Caco-2 (cell line): ENCODE results near the gene HNRNPM. TPM values are rescaled to one million over a fixed set of nuclear protein-coding genes. Genes with fewer than 3 reads are reported as not detected.

Experiments used
- BruUV-seq: library from RNA; stranded (reverse); fragments of 400-500 nt; replicated peaks from 2 replicates; lab custom pipeline; 2021; lab: Mats Ljungman, UMichigan
- CTCF ChIA-PET: fragments of 300-600 bp; sonication (Branson Sonifier 250); formaldehyde crosslinking; loops from one replicate; lab custom pipeline; 2022; ENCODE audit warnings: antibody characterized with exemption; lab: Charles Lee
- POLR2A ChIA-PET: fragments of 300-600 bp; sonication (Branson Sonifier 250); formaldehyde crosslinking; loops from one replicate; lab custom pipeline; 2022; ENCODE audit warnings: antibody characterized with exemption; lab: Charles Lee
- DNase-seq, 2 experiments: peaks; one replicate each; pipeline versions ENCODE4 v3.0.0 to v3.0.0-alpha.2; 2020 to 2022
- H3K27me3 ChIP-seq: replicated peaks from 2 replicates; pipeline ENCODE4 v1.6.0; 2011; ENCODE audit warnings: low read length; ENCODE audit not compliant: control insufficient read depth, insufficient read depth
- H3K36me3 ChIP-seq: 2 replicates; pipeline ENCODE4 v1.5.1; 2011; ENCODE audit warnings: low read length; ENCODE audit not compliant: control insufficient read depth, insufficient read depth
- H3K4me1 ChIP-seq: fragments of 250-450 bp; sonication (Bioruptor Pico); 2 replicates; pipeline ENCODE4 v1.5.1; 2020; ENCODE audit warnings: mild to moderate bottlenecking
- H3K4me3 ChIP-seq: 2 replicates; pipeline ENCODE4 v1.5.1; 2011; ENCODE audit warnings: low read depth, mild to moderate bottlenecking, control low read depth, low read length
- H3K9me3 ChIP-seq: fragments of 250-450 bp; sonication (Bioruptor Pico); 2 replicates; pipeline ENCODE4 v1.5.1; 2020; ENCODE audit warnings: mild to moderate bottlenecking, moderate library complexity
- H3K27ac Mint-ChIP-seq: one replicate; pipeline ENCODE4 v1.8.0; 2022; ENCODE audit warnings: mixed read lengths; ENCODE audit not compliant: unreplicated experiment
- H3K27me3 Mint-ChIP-seq: one replicate; pipeline ENCODE4 v1.8.0; 2022; ENCODE audit warnings: mixed read lengths; ENCODE audit not compliant: insufficient read depth, unreplicated experiment
- H3K36me3 Mint-ChIP-seq: one replicate; pipeline ENCODE4 v1.8.0; 2022; ENCODE audit warnings: mild to moderate bottlenecking, mixed read lengths; ENCODE audit not compliant: insufficient read depth, unreplicated experiment
- H3K4me1 Mint-ChIP-seq: one replicate; pipeline ENCODE4 v1.8.0; 2022; ENCODE audit warnings: low read depth, mixed read lengths; ENCODE audit not compliant: unreplicated experiment
- H3K4me3 Mint-ChIP-seq: one replicate; pipeline ENCODE4 v1.8.0; 2022; ENCODE audit warnings: mild to moderate bottlenecking, moderate library complexity, mixed read lengths; ENCODE audit not compliant: unreplicated experiment
- H3K9me3 Mint-ChIP-seq: one replicate; pipeline ENCODE4 v1.8.0; 2022; ENCODE audit warnings: mixed read lengths; ENCODE audit not compliant: unreplicated experiment
- intact Hi-C: fragments of 100-400 bp; cut with micrococcal nuclease; formaldehyde crosslinking; loops from one replicate; pipeline ENCODE4 v1.10.0; 2022; ENCODE audit not compliant: unreplicated experiment
- total RNA-seq: library from RNA; stranded (reverse); gene quantifications from 2 replicates; pipeline ENCODE4 v1.2.3, GENCODE V29; 2022
- TF ChIP-seq, protein P1 (sequence below), 2 experiments: fragments of 200-600 bp in 1 of 2; IDR thresholded peaks; 1 replicate in 1 of 2; 2 replicates in 1 of 2; pipeline versions ENCODE4 v1.5.1 to v1.8.0; 2011 to 2022; ENCODE audit warnings: antibody characterized with exemption in 1 of 2, control low read depth in 1 of 2, inconsistent platforms in 1 of 2, low read depth in 1 of 2, low read length in 1 of 2, mild to moderate bottlenecking in 1 of 2, moderate library complexity in 1 of 2; ENCODE audit not compliant: insufficient read depth in 1 of 2, severe bottlenecking in 1 of 2, unreplicated experiment in 1 of 2

Gene HNRNPM
- total RNA-seq, 1 experiment from 2014 or later: 271 TPM

DNA sequence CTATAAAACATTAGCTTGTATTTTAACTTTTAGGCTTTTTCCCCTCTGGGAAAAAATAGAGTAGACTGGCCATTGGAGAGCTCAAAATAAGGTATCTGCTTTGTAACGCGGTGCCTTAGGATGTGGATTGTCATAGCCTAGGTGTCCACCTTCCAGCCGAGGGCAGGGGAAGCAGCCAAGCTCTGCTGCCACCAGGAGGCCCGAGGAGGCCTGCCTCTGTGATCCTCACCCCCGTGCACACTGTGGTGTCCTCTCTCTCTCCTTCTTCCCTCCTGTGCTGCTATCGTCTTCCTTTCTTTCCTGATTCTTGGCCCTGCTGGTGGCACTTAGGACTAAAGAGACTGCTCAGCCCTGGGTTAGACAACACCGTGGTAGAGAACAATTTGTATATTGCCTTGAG lies 11.3 kb downstream of the HNRNPM start:
- H3K9me3 ChIP-seq: no peaks in the 10 kb centered on the region
- intact Hi-C loops: no loop called here
- Mint-ChIP-seq H3K4me3 (no peak overlapping the region), H3K27ac (no peak overlapping the region), H3K36me3 (peaks cover 65% of the 10 kb centered on the region), H3K27me3 (no peaks in the 10 kb centered on the region), H3K4me1 (peaks cover 36% of the 10 kb centered on the region), H3K9me3 (no peaks in the 10 kb centered on the region)
- ChIA-PET CTCF (interaction anchor here (0.6 to 1.0 kb wide), 2 partner anchors 38 to 43 kb away, joined by 4 to 7 read pairs; partner anchors contain the start of gene MARCHF2), POLR2A (interaction anchor here (0.6 to 0.8 kb wide), 2 partner anchors 12 to 30 kb away, joined by 4 to 7 read pairs; partner anchors contain the start of gene HNRNPM)
- DNase-seq: peak; percentile 47 to 48
- H3K27me3 ChIP-seq: no peaks in the 10 kb centered on the region
- TF ChIP-seq, protein P1, sequence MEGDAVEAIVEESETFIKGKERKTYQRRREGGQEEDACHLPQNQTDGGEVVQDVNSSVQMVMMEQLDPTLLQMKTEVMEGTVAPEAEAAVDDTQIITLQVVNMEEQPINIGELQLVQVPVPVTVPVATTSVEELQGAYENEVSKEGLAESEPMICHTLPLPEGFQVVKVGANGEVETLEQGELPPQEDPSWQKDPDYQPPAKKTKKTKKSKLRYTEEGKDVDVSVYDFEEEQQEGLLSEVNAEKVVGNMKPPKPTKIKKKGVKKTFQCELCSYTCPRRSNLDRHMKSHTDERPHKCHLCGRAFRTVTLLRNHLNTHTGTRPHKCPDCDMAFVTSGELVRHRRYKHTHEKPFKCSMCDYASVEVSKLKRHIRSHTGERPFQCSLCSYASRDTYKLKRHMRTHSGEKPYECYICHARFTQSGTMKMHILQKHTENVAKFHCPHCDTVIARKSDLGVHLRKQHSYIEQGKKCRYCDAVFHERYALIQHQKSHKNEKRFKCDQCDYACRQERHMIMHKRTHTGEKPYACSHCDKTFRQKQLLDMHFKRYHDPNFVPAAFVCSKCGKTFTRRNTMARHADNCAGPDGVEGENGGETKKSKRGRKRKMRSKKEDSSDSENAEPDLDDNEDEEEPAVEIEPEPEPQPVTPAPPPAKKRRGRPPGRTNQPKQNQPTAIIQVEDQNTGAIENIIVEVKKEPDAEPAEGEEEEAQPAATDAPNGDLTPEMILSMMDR (IDR thresholded peaks at IDR 0.05; ENCODE audit: insufficient read depth in 1 of 2, low read depth in 1 of 2, low read length in 1 of 2, severe bottlenecking in 1 of 2, unreplicated experiment in 1 of 2): peak in 1 of 2 experiments; percentile 38
- BruUV-seq: no TSS peak
- no peak overlapping the region for H3K4me3 ChIP-seq
- peaks cover 2% of the 10 kb centered on the region; the same call in 1 of the 2 replicates for H3K36me3 ChIP-seq
- peaks cover 49% of the 10 kb centered on the region for H3K4me1 ChIP-seq

DNA sequence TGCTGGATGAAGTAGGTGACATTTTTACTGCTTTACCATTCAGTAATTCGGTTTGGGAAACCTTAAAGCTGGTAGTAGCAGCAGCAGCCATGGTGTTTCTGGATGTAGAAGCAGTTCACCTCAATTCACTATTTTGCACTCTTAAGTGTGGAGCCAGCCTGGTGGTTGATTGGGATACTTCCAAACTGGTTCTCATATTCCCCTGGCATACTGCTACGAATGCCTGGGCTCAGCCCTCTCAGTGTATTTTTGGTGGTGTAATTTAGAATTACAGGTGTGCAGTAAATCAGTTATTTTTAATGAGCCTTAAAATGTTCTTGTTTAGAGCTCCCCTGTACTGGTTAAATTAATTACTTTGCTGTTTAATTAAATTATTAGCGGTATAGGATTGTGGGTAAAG lies 12.4 kb downstream of the HNRNPM start:
- H3K9me3 ChIP-seq: no peaks in the 10 kb centered on the region
- POLR2A ChIA-PET: no interaction called here
- peaks cover 47% of the 10 kb centered on the region for H3K4me1 ChIP-seq
- H3K27me3 ChIP-seq: no peaks in the 10 kb centered on the region
- H3K36me3 ChIP-seq: peaks cover 2% of the 10 kb centered on the region; the same call in 1 of the 2 replicates
- Mint-ChIP-seq H3K36me3 (peaks cover 62% of the 10 kb centered on the region), H3K4me3 (no peak overlapping the region), H3K27me3 (no peaks in the 10 kb centered on the region), H3K9me3 (no peaks in the 10 kb centered on the region), H3K27ac (no peak overlapping the region), H3K4me1 (peaks cover 31% of the 10 kb centered on the region)
- DNase-seq: no peak
- BruUV-seq: no TSS peak
- CTCF ChIA-PET: no interaction called here
- TF ChIP-seq, protein P1 (IDR thresholded peaks at IDR 0.05; ENCODE audit: insufficient read depth in 1 of 2, low read depth in 1 of 2, low read length in 1 of 2, severe bottlenecking in 1 of 2, unreplicated experiment in 1 of 2): no peak
- H3K4me3 ChIP-seq: no peak overlapping the region
- intact Hi-C loops: no loop called here

DNA sequence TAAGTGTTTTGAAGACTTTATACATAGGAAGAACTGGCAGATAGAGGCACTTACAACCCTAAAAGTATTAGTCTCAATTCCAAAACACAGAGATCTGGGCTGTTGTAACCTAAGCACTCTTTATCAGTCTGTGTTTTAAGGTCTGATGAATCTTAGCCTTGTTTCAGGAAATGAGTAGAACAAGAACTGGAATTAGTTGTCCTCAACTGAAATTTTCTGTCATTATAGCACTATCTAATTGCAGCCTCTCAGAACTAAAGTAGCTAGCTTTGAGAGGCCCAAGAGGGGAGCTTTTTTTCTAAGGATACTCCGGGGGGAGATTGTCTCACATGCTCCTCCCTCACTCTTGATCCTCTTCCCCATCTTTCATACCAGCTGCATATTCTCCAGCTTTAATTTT lies 13.1 kb downstream of the HNRNPM start:
- H3K36me3 Mint-ChIP-seq: peaks cover 60% of the 10 kb centered on the region
- Histone ChIP-seq H3K36me3 (peaks cover 2% of the 10 kb centered on the region; the same call in 1 of the 2 replicates), H3K4me3 (no peak overlapping the region), H3K4me1 (peaks cover 47% of the 10 kb centered on the region), H3K27me3 (no peaks in the 10 kb centered on the region), H3K9me3 (no peaks in the 10 kb centered on the region)
- no peak overlapping the region for H3K4me3 Mint-ChIP-seq
- H3K27me3 Mint-ChIP-seq: no peaks in the 10 kb centered on the region
- intact Hi-C loops: no loop called here
- no TSS peak for BruUV-seq
- TF ChIP-seq, protein P1 (IDR thresholded peaks at IDR 0.05; ENCODE audit: insufficient read depth in 1 of 2, low read depth in 1 of 2, low read length in 1 of 2, severe bottlenecking in 1 of 2, unreplicated experiment in 1 of 2): no peak
- H3K4me1 Mint-ChIP-seq: peaks cover 37% of the 10 kb centered on the region
- H3K9me3 Mint-ChIP-seq: no peaks in the 10 kb centered on the region
- H3K27ac Mint-ChIP-seq: no peak overlapping the region
- CTCF ChIA-PET: no interaction called here
- POLR2A ChIA-PET: interaction anchor here (0.6 kb wide), 1 partner anchor 56 kb away, joined by 3 read pairs; the partner anchor contains the start of gene ZNF414
- no peak for DNase-seq
